ENCODE results near the gene MMAB. TPM values are rescaled to one million over a fixed set of nuclear protein-coding genes. Genes with fewer than 3 reads are reported as not detected.
"Not testable (repeated sequence)": the region's sequence is repeated elsewhere in the genome, so short reads cannot be mapped to it uniquely, and the experiment has no call there.

MMAB gene
- total and polyA plus RNA-seq, 2 donors (not counting 1 experiment from before 2014, with no cell fraction given) = 36.8 to 56.1 TPM

DNA sequence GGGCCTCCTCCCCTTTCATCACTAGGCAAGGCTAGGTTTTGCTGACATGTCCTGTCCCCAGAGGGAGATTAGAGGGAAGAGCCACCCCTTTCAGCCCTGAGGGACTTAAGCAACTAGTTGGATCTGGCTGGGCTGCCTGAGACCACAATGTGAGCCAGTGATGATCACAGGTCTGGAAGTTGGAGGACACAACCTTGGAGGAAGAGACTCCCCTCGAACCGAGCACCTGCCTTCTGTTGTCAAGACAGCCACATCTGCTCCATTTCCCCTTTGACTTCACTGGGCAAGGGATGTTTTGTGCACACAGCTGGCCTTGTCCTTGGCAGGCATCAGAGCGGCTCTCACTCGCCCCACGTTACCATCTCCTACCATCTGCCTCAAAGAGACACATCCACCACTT, 31.7 kb upstream of the MMAB start:
- H3K4me3 ChIP-seq (replicated peaks in 1 of 4; ENCODE audit: control extremely low read depth in 1 of 4, insufficient read depth in 1 of 4, low read depth in 3 of 4, low read length in 4 of 4) = no peak overlapping the region
- H3K27ac ChIP-seq (ENCODE audit: insufficient read depth, low read length) = no peak overlapping the region
- no peaks in the 10 kb centered on the region for H3K9me3 ChIP-seq (ENCODE audit: control insufficient read depth, insufficient read depth, low read depth, low read length)

DNA sequence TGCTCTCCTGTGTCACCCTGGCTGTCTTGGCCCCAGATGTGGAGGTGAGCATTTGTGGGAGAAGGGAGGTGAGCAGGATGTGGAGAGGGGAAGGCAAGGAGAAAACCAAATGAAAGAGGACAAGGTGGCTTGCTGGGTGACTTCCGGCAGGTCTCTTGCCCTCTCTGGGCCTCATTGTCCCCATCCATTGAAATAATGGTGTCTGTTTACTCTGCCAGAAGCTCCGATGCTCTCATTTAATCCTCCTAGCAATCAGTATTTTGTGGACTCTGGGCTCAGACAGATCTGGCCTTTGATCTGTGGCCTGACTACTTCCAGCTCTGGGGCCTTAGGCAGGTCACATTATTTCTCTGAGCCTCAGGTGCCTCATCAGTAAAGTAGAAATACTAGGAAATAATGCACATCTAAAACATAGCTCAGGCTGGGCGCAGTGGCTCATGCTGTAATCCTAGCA, 30.9 kb upstream of the MMAB start:
- Histone ChIP-seq H3K9ac (ENCODE audit: insufficient read depth, low read length) (no peak overlapping the region), H3K9me3 (ENCODE audit: control insufficient read depth, insufficient read depth, low read depth, low read length) (no peaks in the 10 kb centered on the region), H2AFZ (ENCODE audit: low read length) (no peak overlapping the region), H3K4me2 (ENCODE audit: extremely low read depth, insufficient read depth, low read length) (no peak overlapping the region), H3K4me1 (ENCODE audit: control insufficient read depth, extremely low read depth, insufficient read depth, low read length) (no peaks in the 10 kb centered on the region), H3K27ac (ENCODE audit: insufficient read depth, low read length) (no peak overlapping the region), H3K27me3 (ENCODE audit: control insufficient read depth, insufficient read depth, low read length) (peaks cover 22% of the 10 kb centered on the region), H3K4me3 (replicated peaks in 1 of 4; ENCODE audit: control extremely low read depth in 1 of 4, insufficient read depth in 1 of 4, low read depth in 3 of 4, low read length in 4 of 4) (no peak overlapping the region), H3K79me2 (ENCODE audit: control insufficient read depth, insufficient read depth, low read length) (no peaks in the 10 kb centered on the region), H4K20me1 (ENCODE audit: control insufficient read depth, extremely low read depth, insufficient read depth, low read length) (no peaks in the 10 kb centered on the region), H3K36me3 (ENCODE audit: control insufficient read depth, insufficient read depth, low read length) (no peaks in the 10 kb centered on the region)
- TF ChIP-seq, protein P1, sequence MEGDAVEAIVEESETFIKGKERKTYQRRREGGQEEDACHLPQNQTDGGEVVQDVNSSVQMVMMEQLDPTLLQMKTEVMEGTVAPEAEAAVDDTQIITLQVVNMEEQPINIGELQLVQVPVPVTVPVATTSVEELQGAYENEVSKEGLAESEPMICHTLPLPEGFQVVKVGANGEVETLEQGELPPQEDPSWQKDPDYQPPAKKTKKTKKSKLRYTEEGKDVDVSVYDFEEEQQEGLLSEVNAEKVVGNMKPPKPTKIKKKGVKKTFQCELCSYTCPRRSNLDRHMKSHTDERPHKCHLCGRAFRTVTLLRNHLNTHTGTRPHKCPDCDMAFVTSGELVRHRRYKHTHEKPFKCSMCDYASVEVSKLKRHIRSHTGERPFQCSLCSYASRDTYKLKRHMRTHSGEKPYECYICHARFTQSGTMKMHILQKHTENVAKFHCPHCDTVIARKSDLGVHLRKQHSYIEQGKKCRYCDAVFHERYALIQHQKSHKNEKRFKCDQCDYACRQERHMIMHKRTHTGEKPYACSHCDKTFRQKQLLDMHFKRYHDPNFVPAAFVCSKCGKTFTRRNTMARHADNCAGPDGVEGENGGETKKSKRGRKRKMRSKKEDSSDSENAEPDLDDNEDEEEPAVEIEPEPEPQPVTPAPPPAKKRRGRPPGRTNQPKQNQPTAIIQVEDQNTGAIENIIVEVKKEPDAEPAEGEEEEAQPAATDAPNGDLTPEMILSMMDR (conservative IDR thresholded peaks at IDR 0.05 in 1 of 2, IDR thresholded peaks at IDR 0.05 in 1 of 2; ENCODE audit: low read depth in 1 of 2, low read length in 2 of 2) = no peak
- no peak for TF ChIP-seq EZH2 (IDR thresholded peaks at IDR 0.05; ENCODE audit: low read length, missing control alignments)
- no peak for DNase-seq (ENCODE audit: low read depth in 2 of 2)

More for the DNA sequence above, 31.7 kb upstream of the MMAB start:
- H3K4me1 ChIP-seq (ENCODE audit: control insufficient read depth, extremely low read depth, insufficient read depth, low read length) = no peaks in the 10 kb centered on the region
- no peaks in the 10 kb centered on the region for H3K79me2 ChIP-seq (ENCODE audit: control insufficient read depth, insufficient read depth, low read length)
- H3K27me3 ChIP-seq (ENCODE audit: control insufficient read depth, insufficient read depth, low read length) = peaks cover 23% of the 10 kb centered on the region
- no peak for DNase-seq (ENCODE audit: low read depth in 2 of 2)
- no peak overlapping the region for H3K4me2 ChIP-seq (ENCODE audit: extremely low read depth, insufficient read depth, low read length)
- no peak overlapping the region for H3K9ac ChIP-seq (ENCODE audit: insufficient read depth, low read length)
- no peak overlapping the region for H2AFZ ChIP-seq (ENCODE audit: low read length)
- H4K20me1 ChIP-seq (ENCODE audit: control insufficient read depth, extremely low read depth, insufficient read depth, low read length) = no peaks in the 10 kb centered on the region
- TF ChIP-seq, protein P1 (conservative IDR thresholded peaks at IDR 0.05 in 1 of 2, IDR thresholded peaks at IDR 0.05 in 1 of 2; ENCODE audit: low read depth in 1 of 2, low read length in 2 of 2) = no peak
- no peak for TF ChIP-seq EZH2 (IDR thresholded peaks at IDR 0.05; ENCODE audit: low read length, missing control alignments)
- no peaks in the 10 kb centered on the region for H3K36me3 ChIP-seq (ENCODE audit: control insufficient read depth, insufficient read depth, low read length)

DNA sequence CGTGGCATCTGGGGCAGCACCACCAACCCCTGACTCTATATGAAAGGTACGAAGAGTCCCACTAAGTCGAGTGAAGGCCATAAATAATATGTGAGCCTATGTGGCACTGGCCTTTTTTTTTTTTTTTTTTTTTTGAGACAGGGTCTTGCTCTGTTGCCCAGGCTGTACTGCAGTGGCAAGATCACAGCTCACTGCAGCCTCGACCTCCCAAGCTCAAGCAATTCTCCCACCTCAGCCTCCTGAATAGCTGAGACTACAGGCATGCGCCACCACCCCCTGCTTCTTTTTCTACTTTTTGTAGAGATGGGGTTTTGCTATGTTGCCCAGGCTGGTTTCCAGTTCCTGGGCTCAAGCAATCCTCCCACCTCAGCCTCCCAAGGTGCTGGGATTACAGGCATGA, 28.8 kb upstream of the MMAB start:
- peaks cover 10% of the 10 kb centered on the region for H3K27me3 ChIP-seq (ENCODE audit: control insufficient read depth, insufficient read depth, low read length)
- H4K20me1 ChIP-seq (ENCODE audit: control insufficient read depth, extremely low read depth, insufficient read depth, low read length); H3K9ac ChIP-seq (ENCODE audit: insufficient read depth, low read length); H3K4me1 ChIP-seq (ENCODE audit: control insufficient read depth, extremely low read depth, insufficient read depth, low read length); H3K36me3 ChIP-seq (ENCODE audit: control insufficient read depth, insufficient read depth, low read length); H2AFZ ChIP-seq (ENCODE audit: low read length); DNase-seq (ENCODE audit: low read depth in 2 of 2); H3K27ac ChIP-seq (ENCODE audit: insufficient read depth, low read length); H3K4me2 ChIP-seq (ENCODE audit: extremely low read depth, insufficient read depth, low read length); H3K9me3 ChIP-seq (ENCODE audit: control insufficient read depth, insufficient read depth, low read depth, low read length); H3K4me3 ChIP-seq (replicated peaks in 1 of 4; ENCODE audit: control extremely low read depth in 1 of 4, insufficient read depth in 1 of 4, low read depth in 3 of 4, low read length in 4 of 4); H3K79me2 ChIP-seq (ENCODE audit: control insufficient read depth, insufficient read depth, low read length): not testable (repeated sequence)

Measured in fibroblast of lung (primary cell).